Right lobe of liver (tissue), 4 donors: Measurements from ENCODE around the gene TMC2.

Source experiments
- CTCF ChIP-seq, 4 donors: fragments of 200-600 bp in 3 of 4; fragments of 450-650 bp in 1 of 4; IDR thresholded peaks; one replicate each; pipeline versions ENCODE4 v1.5.1 to v1.8.0; 2016 to 2022; ENCODE audit warnings: antibody characterized with exemption in 4 of 4, mild to moderate bottlenecking in 2 of 4
- POLR2A ChIP-seq: fragments of 450-650 bp; IDR thresholded peaks from one replicate; pipeline ENCODE4 v1.6.1; 2017; ENCODE audit warnings: antibody characterized with exemption, mild to moderate bottlenecking
- donor health status: DM: no; HTN: no; CAD: no.
- donor health status: DM: no; HTN: no; CAD: no.
- donor health status: DM: no; HTN: yes; CAD: no.

DNA sequence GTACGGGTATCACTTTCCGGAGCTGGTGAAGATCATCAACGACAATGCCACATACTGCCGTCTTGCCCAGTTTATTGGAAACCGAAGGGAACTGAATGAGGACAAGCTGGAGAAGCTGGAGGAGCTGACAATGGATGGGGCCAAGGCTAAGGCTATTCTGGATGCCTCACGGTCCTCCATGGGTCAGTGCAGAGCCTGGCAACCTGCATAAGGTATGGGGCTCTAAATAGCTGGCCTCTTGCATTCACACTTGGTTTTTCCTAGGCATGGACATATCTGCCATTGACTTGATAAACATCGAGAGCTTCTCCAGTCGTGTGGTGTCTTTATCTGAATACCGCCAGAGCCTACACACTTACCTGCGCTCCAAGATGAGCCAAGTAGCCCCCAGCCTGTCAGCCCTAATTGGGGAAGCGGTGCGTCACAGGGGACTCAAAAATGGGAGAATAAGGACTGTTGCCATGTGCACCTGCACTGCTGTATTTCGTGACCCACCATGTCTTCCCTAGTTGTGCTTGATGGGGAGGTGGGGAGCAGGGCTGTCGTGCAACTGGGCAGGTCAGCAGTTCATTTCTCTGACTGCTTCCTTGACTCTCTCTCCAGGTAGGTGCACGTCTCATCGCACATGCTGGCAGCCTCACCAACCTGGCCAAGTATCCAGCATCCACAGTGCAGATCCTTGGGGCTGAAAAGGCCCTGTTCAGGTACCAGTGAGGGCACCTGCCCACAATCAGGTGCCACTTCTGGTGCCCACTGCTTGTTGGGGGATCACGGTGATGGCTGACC lies 119.2 kb downstream of the TMC2 start:
- TF ChIP-seq CTCF (IDR thresholded peaks at IDR 0.05) (no peak), POLR2A (no peak)
